ENCODE data around the gene FDX2.

DNA sequence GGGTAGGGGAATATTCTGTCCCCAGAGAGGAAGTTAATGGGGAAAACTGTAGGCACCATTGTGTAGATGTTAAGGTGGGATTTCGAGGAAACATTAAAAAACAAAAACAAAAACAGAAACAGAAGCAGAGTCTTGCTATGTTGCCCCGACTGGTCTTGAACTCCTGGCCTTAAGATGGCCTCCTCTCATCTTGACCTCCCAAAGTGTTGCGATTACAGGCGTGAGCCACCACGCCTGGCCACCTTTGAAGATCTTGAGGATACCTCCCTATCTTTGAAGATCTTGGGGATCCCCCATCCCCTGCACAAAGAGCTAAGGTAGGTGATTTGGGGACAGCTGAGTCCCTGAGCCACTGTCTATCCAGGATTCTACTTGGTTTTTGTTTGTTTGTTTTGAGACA, 24.2 kb upstream of the FDX2 start:
- TF ChIP-seq, protein P1, sequence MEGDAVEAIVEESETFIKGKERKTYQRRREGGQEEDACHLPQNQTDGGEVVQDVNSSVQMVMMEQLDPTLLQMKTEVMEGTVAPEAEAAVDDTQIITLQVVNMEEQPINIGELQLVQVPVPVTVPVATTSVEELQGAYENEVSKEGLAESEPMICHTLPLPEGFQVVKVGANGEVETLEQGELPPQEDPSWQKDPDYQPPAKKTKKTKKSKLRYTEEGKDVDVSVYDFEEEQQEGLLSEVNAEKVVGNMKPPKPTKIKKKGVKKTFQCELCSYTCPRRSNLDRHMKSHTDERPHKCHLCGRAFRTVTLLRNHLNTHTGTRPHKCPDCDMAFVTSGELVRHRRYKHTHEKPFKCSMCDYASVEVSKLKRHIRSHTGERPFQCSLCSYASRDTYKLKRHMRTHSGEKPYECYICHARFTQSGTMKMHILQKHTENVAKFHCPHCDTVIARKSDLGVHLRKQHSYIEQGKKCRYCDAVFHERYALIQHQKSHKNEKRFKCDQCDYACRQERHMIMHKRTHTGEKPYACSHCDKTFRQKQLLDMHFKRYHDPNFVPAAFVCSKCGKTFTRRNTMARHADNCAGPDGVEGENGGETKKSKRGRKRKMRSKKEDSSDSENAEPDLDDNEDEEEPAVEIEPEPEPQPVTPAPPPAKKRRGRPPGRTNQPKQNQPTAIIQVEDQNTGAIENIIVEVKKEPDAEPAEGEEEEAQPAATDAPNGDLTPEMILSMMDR (IDR thresholded peaks at IDR 0.05; ENCODE audit: poor library complexity): no peak
- TF ChIP-seq EZH2phosphoT487 (IDR thresholded peaks at IDR 0.05; ENCODE audit: low read depth, severe bottlenecking, unreplicated experiment) (no peak), EZH2 (IDR thresholded peaks at IDR 0.05; ENCODE audit: borderline replicate concordance) (no peak)
